Osteocyte (in vitro differentiated cells): ENCODE measurements around the gene NPDC1. TPM values are rescaled to one million over a fixed set of nuclear protein-coding genes. Genes with fewer than 3 reads are reported as not detected.

Experiments
- DNase-seq: peaks from one replicate; pipeline ENCODE4 v3.0.0; 2021; ENCODE audit warnings: mixed read lengths; ENCODE audit not compliant: unreplicated experiment; ENCODE audit errors: extremely low spot score
- H3K27ac Mint-ChIP-seq: one replicate; pipeline ENCODE4 v1.8.0; 2021; ENCODE audit warnings: mild to moderate bottlenecking, mixed read lengths; ENCODE audit not compliant: unreplicated experiment
- H3K27me3 Mint-ChIP-seq: one replicate; pipeline ENCODE4 v1.8.0; 2021; ENCODE audit warnings: mixed read lengths; ENCODE audit not compliant: unreplicated experiment
- H3K36me3 Mint-ChIP-seq: one replicate; pipeline ENCODE4 v1.8.0; 2021; ENCODE audit warnings: mixed read lengths; ENCODE audit not compliant: unreplicated experiment
- H3K4me1 Mint-ChIP-seq: one replicate; pipeline ENCODE4 v1.8.0; 2021; ENCODE audit warnings: mixed read lengths; ENCODE audit not compliant: unreplicated experiment
- H3K4me3 Mint-ChIP-seq: one replicate; pipeline ENCODE4 v1.8.0; 2021; ENCODE audit warnings: mild to moderate bottlenecking, moderate library complexity, mixed read lengths; ENCODE audit not compliant: unreplicated experiment
- H3K9me3 Mint-ChIP-seq: one replicate; pipeline ENCODE4 v1.8.0; 2021; ENCODE audit warnings: mixed read lengths; ENCODE audit not compliant: unreplicated experiment
- CTCF ChIP-seq: fragments of 200-600 bp; sonication (generic); IDR thresholded peaks from 2 replicates; pipeline ENCODE4 v1.5.0; 2021; ENCODE audit warnings: antibody characterized with exemption, mild to moderate bottlenecking, moderate library complexity
- total RNA-seq: library from RNA; stranded (reverse); gene quantifications from 2 replicates; pipeline ENCODE4 v1.2.1, GENCODE V29; 2021

The NPDC1 gene
- total RNA-seq, 1 donor from 2014 or later: 91.0 TPM

GRCh38 chr9:137082222-137082924 is 36.4 kb upstream of the NPDC1 start:
- Mint-ChIP-seq H3K27me3 (no peaks in the 10 kb centered on the region), H3K9me3 (no peaks in the 10 kb centered on the region), H3K27ac (peak overlapping the region; percentile 92), H3K4me1 (peaks cover 33% of the 10 kb centered on the region), H3K4me3 (no peak overlapping the region), H3K36me3 (peaks cover 5% of the 10 kb centered on the region)
- DNase-seq: no peak
- no peak for TF ChIP-seq CTCF

GRCh38 chr9:137080260-137081122 is 34.5 kb upstream of the NPDC1 start:
- no peaks in the 10 kb centered on the region for H3K9me3 Mint-ChIP-seq
- no peak for TF ChIP-seq CTCF
- no peak overlapping the region for H3K4me3 Mint-ChIP-seq
- peaks cover 5% of the 10 kb centered on the region for H3K36me3 Mint-ChIP-seq
- DNase-seq: no peak
- no peak overlapping the region for H3K27ac Mint-ChIP-seq
- no peaks in the 10 kb centered on the region for H3K27me3 Mint-ChIP-seq
- H3K4me1 Mint-ChIP-seq: peaks cover 29% of the 10 kb centered on the region

- DNase-seq: no peak
- H3K4me3 Mint-ChIP-seq: no peak overlapping the region
- H3K27me3 Mint-ChIP-seq: no peaks in the 10 kb centered on the region
These were observed 33.4 kb upstream of the NPDC1 start for GRCh38 chr9:137079401-137079787.

GRCh38 chr9:137078701-137079400 is 32.9 kb upstream of the NPDC1 start:
- no peaks in the 10 kb centered on the region for H3K9me3 Mint-ChIP-seq
- peak overlapping the region; percentile 71 for H3K4me3 Mint-ChIP-seq
- H3K36me3 Mint-ChIP-seq: peaks cover 5% of the 10 kb centered on the region
- no peaks in the 10 kb centered on the region for H3K27me3 Mint-ChIP-seq
- DNase-seq: no peak
- peaks cover 20% of the 10 kb centered on the region for H3K4me1 Mint-ChIP-seq
- no peak for TF ChIP-seq CTCF
- H3K27ac Mint-ChIP-seq: no peak overlapping the region

More at GRCh38 chr9:137079401-137079787, 33.4 kb upstream of the NPDC1 start:
- no peak for TF ChIP-seq CTCF
- peaks cover 5% of the 10 kb centered on the region for H3K36me3 Mint-ChIP-seq
- no peaks in the 10 kb centered on the region for H3K9me3 Mint-ChIP-seq
- no peak overlapping the region for H3K27ac Mint-ChIP-seq
- H3K4me1 Mint-ChIP-seq: peaks cover 23% of the 10 kb centered on the region
